Stimulated activated naive CD8-positive, alpha-beta T cell treated with anti-CD3 and anti-CD28 coated beads, Interleukin-15, Interleukin-2, amounts not matched to agents 100 ng/mL and 50 ng/mL, for 24 hours (primary cell): ENCODE results near the gene SLC28A1.
A peak's percentile ranks its signal among the peaks of the same experiment; 100 is the strongest.

Experiments used
- H3K27ac Mint-ChIP-seq: one replicate; pipeline ENCODE4 v1.8.0; 2021; ENCODE audit warnings: mild to moderate bottlenecking, mixed read lengths
- H3K27me3 Mint-ChIP-seq: one replicate; pipeline ENCODE4 v1.8.0; 2021; ENCODE audit warnings: mixed read lengths
- H3K36me3 Mint-ChIP-seq: one replicate; pipeline ENCODE4 v1.8.0; 2021; ENCODE audit warnings: low read depth, mixed read lengths
- H3K4me1 Mint-ChIP-seq: one replicate; pipeline ENCODE4 v1.8.0; 2021; ENCODE audit warnings: low read depth, mixed read lengths
- H3K4me3 Mint-ChIP-seq: one replicate; pipeline ENCODE4 v1.8.0; 2021; ENCODE audit warnings: mild to moderate bottlenecking, mixed read lengths
- H3K9me3 Mint-ChIP-seq: one replicate; pipeline ENCODE4 v1.8.0; 2021; ENCODE audit warnings: mixed read lengths

The SLC28A1 gene

GRCh38 chr15:84905016-84905916 is 20.8 kb downstream of the SLC28A1 start:
- Mint-ChIP-seq H3K36me3 (no peaks in the 10 kb centered on the region), H3K9me3 (no peaks in the 10 kb centered on the region), H3K4me1 (no peaks in the 10 kb centered on the region), H3K27ac (no peak overlapping the region), H3K27me3 (no peaks in the 10 kb centered on the region), H3K4me3 (no peak overlapping the region)

- Mint-ChIP-seq H3K4me1 (peaks cover 4% of the 10 kb centered on the region), H3K36me3 (no peaks in the 10 kb centered on the region), H3K27ac (no peak overlapping the region), H3K27me3 (no peaks in the 10 kb centered on the region), H3K4me3 (no peak overlapping the region), H3K9me3 (no peaks in the 10 kb centered on the region)
Measured at GRCh38 chr15:84907731-84908130, 23.3 kb downstream of the SLC28A1 start.

- H3K36me3 Mint-ChIP-seq, result no peaks in the 10 kb centered on the region
- H3K4me3 Mint-ChIP-seq, result no peak overlapping the region
- H3K27ac Mint-ChIP-seq, result no peak overlapping the region
- no peaks in the 10 kb centered on the region for H3K27me3 Mint-ChIP-seq
- no peaks in the 10 kb centered on the region for H3K9me3 Mint-ChIP-seq
- peaks cover 4% of the 10 kb centered on the region for H3K4me1 Mint-ChIP-seq
Measured at GRCh38 chr15:84908564-84908963, 24.1 kb downstream of the SLC28A1 start.

DNA sequence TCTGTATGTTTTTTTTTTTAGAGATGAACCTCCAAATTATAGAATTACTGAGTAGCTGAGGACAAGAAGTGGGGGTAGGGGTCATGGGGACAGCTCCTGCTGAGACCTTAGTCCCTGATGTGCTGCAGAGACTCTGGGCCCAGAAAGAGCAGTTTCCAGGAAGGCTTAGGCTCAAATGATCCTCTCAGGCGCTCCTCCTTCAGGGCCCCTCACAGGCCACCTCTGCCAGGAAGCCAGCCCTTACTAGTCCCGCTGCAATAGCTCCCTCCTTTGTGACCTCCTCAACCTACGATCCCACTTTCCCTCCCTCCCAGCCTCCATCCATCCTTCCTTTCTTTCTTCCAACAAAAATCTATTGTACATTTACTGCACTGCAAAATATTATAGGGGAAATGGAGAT is 24.6 kb downstream of the SLC28A1 start:
- Mint-ChIP-seq H3K27ac (no peak overlapping the region), H3K27me3 (no peaks in the 10 kb centered on the region), H3K36me3 (no peaks in the 10 kb centered on the region), H3K4me3 (no peak overlapping the region), H3K4me1 (peaks cover 4% of the 10 kb centered on the region), H3K9me3 (no peaks in the 10 kb centered on the region)

- no peak overlapping the region for H3K4me3 Mint-ChIP-seq
- H3K27ac Mint-ChIP-seq, result no peak overlapping the region
- no peaks in the 10 kb centered on the region for H3K9me3 Mint-ChIP-seq
- H3K4me1 Mint-ChIP-seq, result peaks cover 6% of the 10 kb centered on the region
- no peaks in the 10 kb centered on the region for H3K27me3 Mint-ChIP-seq
- H3K36me3 Mint-ChIP-seq, result no peaks in the 10 kb centered on the region
Measured at GRCh38 chr15:84909782-84910181, 25.3 kb downstream of the SLC28A1 start.

DNA sequence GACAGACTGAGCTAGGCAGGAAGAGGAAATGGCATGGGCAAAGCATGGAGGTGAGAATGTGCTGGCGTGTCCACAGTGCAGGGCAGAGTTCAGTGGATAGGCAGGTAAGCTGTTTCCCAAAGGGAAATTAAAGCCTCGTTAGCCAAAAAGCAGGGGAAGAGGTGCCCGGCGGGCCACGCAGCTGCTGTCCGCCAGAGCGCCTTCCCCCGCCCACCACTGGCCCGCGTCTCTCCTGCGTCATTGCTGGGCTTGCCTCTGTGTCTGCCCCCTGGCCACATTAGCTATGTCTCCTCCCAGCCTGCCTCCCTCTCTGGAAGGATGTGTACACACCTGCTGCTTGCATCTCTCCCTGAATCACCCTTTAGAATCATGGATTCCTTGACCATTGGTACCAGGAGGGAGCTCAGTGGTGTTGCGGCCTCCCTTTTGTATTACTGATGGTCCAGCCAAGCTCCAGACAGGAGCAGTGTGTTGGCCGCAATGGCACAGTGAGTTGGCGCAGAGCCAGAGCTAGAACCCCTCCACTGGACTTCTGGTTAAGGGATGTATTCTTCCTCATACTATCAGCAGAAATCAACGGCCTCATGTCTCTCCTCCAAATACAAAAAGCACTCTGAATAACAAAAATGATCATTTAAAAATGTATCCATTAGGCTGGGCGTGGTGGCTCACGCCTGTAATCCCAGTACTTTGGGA is 26.6 kb downstream of the SLC28A1 start:
- H3K27me3 Mint-ChIP-seq, result no peaks in the 10 kb centered on the region
- H3K4me3 Mint-ChIP-seq, result no peak overlapping the region
- H3K9me3 Mint-ChIP-seq, result no peaks in the 10 kb centered on the region
- peaks cover 16% of the 10 kb centered on the region for H3K4me1 Mint-ChIP-seq
- no peaks in the 10 kb centered on the region for H3K36me3 Mint-ChIP-seq
- H3K27ac Mint-ChIP-seq, result no peak overlapping the region

DNA sequence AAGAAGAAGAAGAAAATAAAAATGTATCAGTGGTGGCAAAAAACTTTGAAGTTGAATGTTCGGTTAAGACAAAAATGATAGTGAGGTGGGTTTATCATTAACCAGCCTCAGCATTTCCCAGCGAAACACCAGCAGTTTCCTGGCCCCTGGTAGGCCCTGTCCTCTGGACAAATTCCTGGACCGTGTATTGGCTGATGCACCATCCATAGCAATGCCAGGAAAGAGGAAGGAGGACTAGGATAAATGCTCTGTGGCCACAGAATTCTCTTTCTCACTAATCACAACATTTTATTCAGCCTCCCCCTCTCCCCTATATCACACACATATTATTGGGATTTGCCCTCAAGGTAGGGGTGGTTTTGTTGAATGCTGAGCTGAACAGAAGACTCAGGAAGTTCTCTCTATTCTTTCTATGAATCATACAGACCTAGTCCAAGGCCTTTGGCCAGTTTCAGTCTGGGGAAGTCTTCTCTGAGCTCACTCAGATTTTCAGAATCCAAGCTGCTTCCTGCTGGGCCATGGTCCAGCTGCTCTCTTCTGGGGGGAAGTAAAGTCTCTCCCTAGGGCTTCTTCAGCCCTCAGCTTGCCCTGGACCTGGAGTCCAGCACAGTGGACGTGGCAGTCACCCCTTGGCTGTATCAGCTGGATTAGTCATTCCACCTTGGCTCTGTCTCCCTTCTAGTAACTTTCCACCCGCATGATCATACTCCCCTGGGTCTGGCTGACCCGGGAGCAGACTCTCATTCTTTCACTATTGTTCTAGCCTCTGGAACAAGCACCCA is 27.6 kb downstream of the SLC28A1 start:
- Mint-ChIP-seq H3K4me1 (peaks cover 16% of the 10 kb centered on the region), H3K9me3 (no peaks in the 10 kb centered on the region), H3K27ac (no peak overlapping the region), H3K27me3 (no peaks in the 10 kb centered on the region), H3K36me3 (no peaks in the 10 kb centered on the region), H3K4me3 (no peak overlapping the region)

DNA sequence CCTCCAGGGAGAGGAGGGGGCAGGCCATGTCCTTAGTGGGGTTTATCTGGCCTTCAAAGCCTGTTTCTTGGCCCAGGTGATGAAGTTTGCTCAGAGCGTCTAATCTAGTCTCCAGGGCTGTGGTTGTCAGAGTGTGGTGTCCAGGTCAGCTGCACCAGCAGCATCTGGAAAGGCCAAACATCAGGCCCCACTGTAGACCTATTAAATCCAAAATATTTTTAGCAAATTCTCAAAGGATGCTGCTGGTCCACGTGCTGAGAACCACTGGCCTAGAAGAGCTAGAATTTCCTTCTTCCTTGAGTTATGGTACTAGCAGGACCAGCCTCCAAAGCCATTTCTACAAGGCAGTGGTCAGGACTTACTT is 28.9 kb downstream of the SLC28A1 start:
- Mint-ChIP-seq H3K4me1 (peaks cover 16% of the 10 kb centered on the region), H3K9me3 (no peaks in the 10 kb centered on the region), H3K36me3 (no peaks in the 10 kb centered on the region), H3K27ac (no peak overlapping the region), H3K27me3 (no peaks in the 10 kb centered on the region), H3K4me3 (no peak overlapping the region)

DNA sequence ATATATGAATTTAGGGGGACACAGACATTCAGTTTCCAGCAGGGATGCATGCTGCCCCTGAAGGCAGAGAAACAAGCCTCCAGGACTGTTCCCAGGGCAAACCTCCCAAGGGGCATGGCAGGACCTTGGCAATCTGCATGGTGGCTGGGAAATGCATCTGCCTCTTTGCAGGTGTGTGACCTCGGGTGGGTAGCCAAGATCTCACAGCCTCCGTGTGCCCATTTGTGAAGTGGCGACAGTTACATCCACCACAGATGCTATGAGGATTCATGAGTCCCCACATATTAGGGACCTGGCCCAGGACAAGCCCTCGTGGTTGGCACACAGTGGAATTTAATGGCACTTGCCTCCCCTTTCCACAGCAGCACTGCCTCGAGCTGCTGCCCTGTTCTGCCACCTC is 29.9 kb downstream of the SLC28A1 start:
- H3K27ac Mint-ChIP-seq, result no peak overlapping the region
- no peaks in the 10 kb centered on the region for H3K27me3 Mint-ChIP-seq
- H3K9me3 Mint-ChIP-seq, result no peaks in the 10 kb centered on the region
- no peaks in the 10 kb centered on the region for H3K36me3 Mint-ChIP-seq
- H3K4me1 Mint-ChIP-seq, result peaks cover 16% of the 10 kb centered on the region
- no peak overlapping the region for H3K4me3 Mint-ChIP-seq

DNA sequence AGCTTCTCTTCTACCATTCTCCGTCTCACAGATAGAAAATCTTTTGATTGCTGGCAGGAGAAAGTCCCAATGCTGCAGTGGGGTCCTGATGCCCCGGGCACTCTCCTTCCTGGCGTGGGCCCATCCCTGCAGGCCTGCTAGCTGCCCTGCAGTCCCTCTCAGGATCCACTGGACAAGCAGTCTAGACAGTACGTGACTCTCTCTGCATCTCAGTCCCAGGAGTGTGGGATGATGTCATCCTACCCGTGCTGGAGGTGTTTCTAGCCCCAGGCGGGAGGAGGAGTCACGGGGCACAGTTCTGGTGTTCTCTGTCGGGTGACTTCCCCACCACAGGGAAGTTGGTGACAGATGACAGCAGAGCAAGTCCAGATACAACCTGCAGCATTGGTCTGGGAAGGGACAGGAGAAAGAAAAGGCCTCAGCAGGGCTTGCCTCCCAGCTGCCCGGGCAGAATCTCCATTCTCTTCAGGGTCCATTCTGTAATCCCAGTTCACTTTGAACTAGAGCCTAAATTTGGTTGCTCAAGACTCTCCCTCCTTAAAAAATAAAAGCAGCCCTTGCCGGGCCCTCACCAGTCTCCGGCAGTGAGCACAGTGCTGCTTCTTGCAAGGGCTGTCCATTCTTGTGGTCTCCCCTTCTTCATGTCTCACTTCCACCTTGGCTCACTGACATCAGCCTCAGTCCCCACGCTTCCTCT is 30.6 kb downstream of the SLC28A1 start:
- no peaks in the 10 kb centered on the region for H3K27me3 Mint-ChIP-seq
- peak overlapping the region; percentile 42 for H3K4me3 Mint-ChIP-seq
- no peaks in the 10 kb centered on the region for H3K9me3 Mint-ChIP-seq
- H3K4me1 Mint-ChIP-seq, result peaks cover 16% of the 10 kb centered on the region
- no peaks in the 10 kb centered on the region for H3K36me3 Mint-ChIP-seq
- H3K27ac Mint-ChIP-seq, result peak overlapping the region; percentile 76

DNA sequence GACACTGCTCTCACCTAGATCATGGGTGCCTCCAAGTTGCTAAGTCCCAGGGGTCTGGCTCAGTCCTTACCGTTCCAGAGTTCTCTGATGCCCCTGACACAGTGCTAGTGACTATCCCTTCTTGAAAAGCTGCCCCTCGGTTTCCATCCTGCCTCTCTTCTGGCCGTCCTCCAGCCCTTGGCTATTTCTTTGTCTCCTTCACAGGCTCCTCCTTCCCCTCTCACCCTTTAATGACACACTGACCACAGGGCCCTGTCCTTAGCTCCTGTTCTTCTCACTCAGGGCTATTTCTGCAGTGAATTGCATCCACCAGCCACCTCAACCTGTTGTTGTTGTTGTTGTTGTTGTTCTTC is 31.1 kb downstream of the SLC28A1 start:
- Mint-ChIP-seq H3K4me3 (no peak overlapping the region), H3K4me1 (peaks cover 16% of the 10 kb centered on the region), H3K27ac (no peak overlapping the region), H3K9me3 (no peaks in the 10 kb centered on the region), H3K27me3 (no peaks in the 10 kb centered on the region), H3K36me3 (no peaks in the 10 kb centered on the region)

GRCh38 chr15:84917452-84917851 is 33.0 kb downstream of the SLC28A1 start:
- Mint-ChIP-seq H3K4me3 (no peak overlapping the region), H3K27ac (no peak overlapping the region), H3K4me1 (peaks cover 13% of the 10 kb centered on the region), H3K9me3 (no peaks in the 10 kb centered on the region), H3K36me3 (no peaks in the 10 kb centered on the region), H3K27me3 (no peaks in the 10 kb centered on the region)

GRCh38 chr15:84919106-84919667 is 34.7 kb downstream of the SLC28A1 start:
- no peaks in the 10 kb centered on the region for H3K9me3 Mint-ChIP-seq
- no peak overlapping the region for H3K27ac Mint-ChIP-seq
- no peaks in the 10 kb centered on the region for H3K27me3 Mint-ChIP-seq
- H3K4me1 Mint-ChIP-seq, result peaks cover 12% of the 10 kb centered on the region
- H3K36me3 Mint-ChIP-seq, result no peaks in the 10 kb centered on the region
- H3K4me3 Mint-ChIP-seq, result no peak overlapping the region

DNA sequence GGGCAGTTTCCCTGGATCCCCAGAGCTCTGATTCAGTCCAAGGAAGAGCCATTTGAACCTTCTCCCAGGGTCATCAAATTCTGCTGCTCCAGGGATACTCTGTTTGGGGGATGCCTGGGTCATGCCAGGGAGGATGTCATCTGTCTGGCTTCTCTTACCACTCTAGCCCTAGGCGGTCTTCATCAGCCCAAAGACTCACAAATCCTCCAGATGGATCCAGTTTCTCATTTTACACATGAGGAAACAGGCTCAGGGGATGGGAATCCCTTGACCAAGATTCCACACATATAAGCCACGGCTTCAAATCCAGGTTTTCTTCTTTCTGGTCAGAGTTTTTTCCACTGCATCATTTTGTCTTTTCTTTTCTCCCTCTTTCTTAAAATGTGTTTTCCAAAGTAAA is 36.7 kb downstream of the SLC28A1 start:
- H3K4me3 Mint-ChIP-seq, result no peak overlapping the region
- H3K4me1 Mint-ChIP-seq, result no peaks in the 10 kb centered on the region
- no peak overlapping the region for H3K27ac Mint-ChIP-seq
- no peaks in the 10 kb centered on the region for H3K9me3 Mint-ChIP-seq
- no peaks in the 10 kb centered on the region for H3K36me3 Mint-ChIP-seq
- H3K27me3 Mint-ChIP-seq, result no peaks in the 10 kb centered on the region
